ENCODE results near the gene MME. TPM values are rescaled to one million over a fixed set of nuclear protein-coding genes. Genes with fewer than 3 reads are reported as not detected.

Gene MME
- total RNA-seq, 1 experiment from 2014 or later, result 19.5 TPM

DNA sequence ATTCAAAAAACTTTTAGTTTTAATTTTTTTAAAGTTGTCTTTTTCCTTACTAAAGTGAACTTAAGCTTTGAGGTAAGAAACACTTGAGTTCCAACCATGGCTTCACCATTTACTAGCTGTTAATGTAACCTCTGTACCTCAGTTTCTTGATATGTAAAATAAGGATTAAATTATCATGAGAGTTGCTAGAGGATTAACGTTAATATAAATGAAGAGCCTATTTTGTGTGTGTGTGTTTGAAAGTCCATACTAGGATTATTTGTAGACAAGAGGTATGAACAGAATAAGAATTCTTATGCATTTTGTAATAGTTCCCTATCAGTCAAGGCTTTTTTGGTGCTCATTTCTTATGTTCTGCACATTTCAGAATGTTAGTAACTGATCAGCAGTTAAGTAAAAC, 93.7 kb downstream of the MME start:
- DNase-seq (ENCODE audit: low read depth, low spot score), result no peak
- in situ Hi-C loops (cut with HindIII; ENCODE audit: low pct_unique_long_range_greater_than_20kb, low sequenced_read_pairs), result no loop called here

DNA sequence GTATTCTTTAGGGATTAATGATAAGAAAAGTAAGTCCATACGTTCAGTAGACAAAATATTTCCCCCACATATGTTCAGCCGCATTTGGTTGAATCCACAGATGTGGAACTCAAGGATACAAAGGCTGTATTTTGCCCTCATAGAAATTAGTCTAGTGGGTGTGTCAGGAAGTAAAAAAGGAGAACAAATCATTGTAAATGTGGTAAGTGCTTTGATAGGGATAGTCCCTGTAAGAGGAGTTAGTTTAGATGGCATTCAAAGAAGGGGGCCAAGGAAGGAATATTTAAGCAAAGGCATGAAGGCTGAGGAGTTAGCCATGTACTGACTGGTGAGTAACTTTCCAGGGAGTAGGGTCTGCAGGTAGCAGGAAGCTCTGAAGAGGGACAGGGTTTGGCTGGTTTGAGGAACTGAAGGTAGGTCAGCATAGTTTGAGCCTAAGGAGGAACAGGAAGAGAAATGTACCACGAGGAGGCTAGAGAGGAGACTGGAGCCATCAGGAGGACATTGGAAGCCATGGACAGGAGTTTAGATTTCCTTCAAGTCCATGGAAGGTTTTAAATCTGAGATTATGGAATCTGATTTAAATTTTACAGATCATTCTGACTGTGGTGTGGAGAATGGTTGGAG, 98.8 kb downstream of the MME start:
- no peak for DNase-seq (ENCODE audit: low read depth, low spot score)
- in situ Hi-C loops (cut with HindIII; ENCODE audit: low pct_unique_long_range_greater_than_20kb, low sequenced_read_pairs), result no loop called here

DNA sequence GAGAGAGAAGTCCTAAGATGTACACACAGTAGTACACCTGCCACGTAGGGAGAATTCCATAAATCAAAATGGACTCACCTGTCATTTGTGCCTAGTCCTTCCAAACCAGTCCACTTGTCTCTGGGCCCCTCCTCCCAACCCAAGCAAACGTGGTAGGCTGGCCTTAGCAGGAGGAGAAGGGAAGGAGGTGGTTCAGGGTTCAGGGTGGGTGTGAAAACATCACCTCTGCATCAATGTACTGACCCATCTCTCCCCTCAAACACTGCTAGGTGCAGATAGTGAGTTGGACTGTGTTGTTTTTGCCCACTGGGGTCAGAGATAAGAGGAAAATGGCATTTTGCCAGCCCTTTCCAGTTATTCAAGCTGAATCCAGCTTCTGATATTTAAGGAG, 99.3 kb downstream of the MME start:
- in situ Hi-C loops (cut with HindIII; ENCODE audit: low pct_unique_long_range_greater_than_20kb, low sequenced_read_pairs), result no loop called here

DNA sequence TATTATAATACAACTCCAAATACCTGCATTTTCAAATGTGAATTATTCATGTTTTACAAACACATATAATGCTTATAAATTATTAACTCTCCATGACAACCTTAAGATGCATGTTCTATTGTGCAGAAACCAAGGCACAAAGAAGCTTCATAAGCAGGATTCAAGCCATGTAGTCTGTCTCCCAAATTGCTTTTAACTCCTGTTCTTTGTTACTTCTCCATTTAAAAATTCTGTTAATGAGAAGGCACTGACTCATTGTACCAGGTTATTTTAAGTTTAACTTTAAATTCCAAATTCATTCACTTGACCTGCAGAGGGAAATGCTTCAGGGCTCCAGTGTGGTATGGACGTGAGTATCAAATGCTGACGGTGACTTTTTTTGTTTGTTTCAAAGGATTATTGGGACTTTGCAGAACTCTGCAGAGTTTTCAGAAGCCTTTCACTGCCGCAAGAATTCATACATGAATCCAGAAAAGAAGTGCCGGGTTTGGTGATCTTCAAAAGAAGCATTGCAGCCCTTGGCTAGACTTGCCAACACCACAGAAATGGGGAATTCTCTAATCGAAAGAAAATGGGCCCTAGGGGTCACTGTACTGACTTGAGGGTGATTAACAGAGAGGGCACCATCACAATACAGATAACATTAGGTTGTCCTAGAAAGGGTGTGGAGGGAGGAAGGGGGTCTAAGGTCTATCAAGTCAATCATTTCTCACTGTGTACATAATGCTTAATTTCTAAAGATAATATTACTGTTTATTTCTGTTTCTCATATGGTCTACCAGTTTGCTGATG, 100.0 kb downstream of the MME start:
- in situ Hi-C loops (cut with HindIII; ENCODE audit: low pct_unique_long_range_greater_than_20kb, low sequenced_read_pairs), result no loop called here
- DNase-seq (ENCODE audit: low read depth, low spot score), result no peak

More for the DNA sequence above, 99.3 kb downstream of the MME start:
- DNase-seq (ENCODE audit: low read depth, low spot score), result no peak

DNA sequence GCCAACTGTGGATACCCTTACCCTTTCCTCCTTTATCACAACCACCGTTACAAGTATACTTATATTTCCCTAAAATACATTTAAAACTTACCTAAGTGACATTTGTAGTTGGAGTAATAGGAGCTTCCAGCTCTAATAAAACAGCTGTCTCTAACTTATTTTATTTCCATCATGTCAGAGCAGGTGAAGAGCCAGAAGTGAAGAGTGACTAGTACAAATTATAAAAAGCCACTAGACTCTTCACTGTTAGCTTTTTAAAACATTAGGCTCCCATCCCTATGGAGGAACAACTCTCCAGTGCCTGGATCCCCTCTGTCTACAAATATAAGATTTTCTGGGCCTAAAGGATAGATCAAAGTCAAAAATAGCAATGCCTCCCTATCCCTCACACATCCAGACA, 102.3 kb downstream of the MME start:
- no peak for DNase-seq (ENCODE audit: low read depth, low spot score)
- in situ Hi-C loops (cut with HindIII; ENCODE audit: low pct_unique_long_range_greater_than_20kb, low sequenced_read_pairs), result no loop called here

DNA sequence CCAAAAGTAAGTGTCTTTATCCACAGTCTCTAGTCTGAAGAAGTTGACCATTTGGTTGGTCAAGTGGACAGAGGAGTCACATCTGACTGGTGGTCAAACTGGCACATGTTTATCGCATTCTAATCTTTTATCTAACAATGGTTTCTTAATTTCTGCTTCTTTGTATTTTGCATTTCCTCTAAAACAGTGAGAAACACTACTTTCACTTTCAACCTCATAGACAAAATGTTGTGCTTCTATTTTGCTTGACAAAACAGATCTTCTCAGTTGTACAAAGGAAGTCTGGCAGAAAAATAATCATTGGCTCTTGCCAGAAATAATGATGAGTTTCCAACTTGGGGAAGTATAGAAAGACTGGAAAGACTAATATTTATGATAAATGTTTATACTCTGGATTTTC, 103.9 kb downstream of the MME start:
- in situ Hi-C loops (cut with HindIII; ENCODE audit: low pct_unique_long_range_greater_than_20kb, low sequenced_read_pairs), result no loop called here
- no peak for DNase-seq (ENCODE audit: low read depth, low spot score)

DNA sequence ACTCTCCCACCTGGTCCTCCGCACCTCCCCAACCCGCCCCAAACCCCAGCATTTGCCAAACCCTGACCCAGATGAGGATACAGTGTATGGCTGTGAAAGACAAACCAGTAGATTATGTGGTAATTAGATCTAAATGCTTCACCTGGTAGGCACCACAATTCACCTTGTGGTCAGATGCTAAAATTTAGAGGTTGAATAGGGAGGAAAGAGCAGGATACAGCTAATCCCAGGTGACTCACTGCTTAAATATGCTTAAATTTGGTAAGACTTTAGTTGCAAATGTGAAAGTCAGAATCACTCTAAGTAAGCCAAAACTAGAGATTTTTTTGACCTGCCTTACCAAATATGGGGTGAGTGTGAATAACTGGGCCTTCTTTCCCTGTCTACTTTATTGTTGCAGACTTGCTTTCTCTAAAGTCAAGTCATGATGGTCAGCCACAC, 105.5 kb downstream of the MME start:
- DNase-seq (ENCODE audit: low read depth, low spot score), result no peak
- in situ Hi-C loops (cut with HindIII; ENCODE audit: low pct_unique_long_range_greater_than_20kb, low sequenced_read_pairs), result no loop called here

DNA sequence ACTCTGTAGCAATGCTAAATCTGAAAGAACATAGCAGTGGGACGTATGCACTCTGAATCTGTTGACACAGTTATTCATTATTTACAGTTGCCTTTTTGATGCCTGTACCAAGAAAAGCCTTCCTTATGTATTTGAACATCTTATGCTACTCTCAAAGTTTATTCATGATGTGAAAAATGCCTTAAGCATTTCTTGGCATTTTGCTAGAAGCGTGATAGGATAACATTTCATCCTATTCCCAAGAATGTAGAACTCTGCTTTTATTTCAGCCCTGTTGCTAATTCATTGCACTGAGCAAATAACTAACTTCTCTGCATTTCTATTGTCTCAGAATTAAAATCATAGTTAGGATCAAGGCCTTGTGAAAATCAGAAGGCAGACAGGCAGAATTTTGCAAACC, 107.9 kb downstream of the MME start:
- DNase-seq (ENCODE audit: low read depth, low spot score), result no peak
- in situ Hi-C loops (cut with HindIII; ENCODE audit: low pct_unique_long_range_greater_than_20kb, low sequenced_read_pairs), result no loop called here

DNA sequence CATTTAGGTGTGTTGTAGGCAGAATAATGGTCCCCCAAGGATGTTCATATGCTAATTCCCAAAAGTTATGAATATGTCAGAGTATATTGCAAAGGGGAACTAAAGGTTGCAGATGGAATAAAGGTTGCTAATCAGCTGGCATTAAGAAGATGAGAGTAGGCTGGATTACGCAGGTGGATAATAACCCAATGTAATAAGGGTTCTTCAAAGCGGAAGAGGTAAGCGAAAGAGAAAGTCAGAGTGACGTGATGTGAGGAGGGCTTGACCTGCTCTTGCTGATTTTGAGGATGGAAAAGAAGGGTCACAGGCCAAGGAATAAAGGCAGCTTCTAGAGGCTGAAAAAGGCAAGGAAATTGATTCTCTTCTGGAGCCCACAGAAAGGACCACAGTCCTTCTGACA, 109.4 kb downstream of the MME start:
- no peak for DNase-seq (ENCODE audit: low read depth, low spot score)
- in situ Hi-C loops (cut with HindIII; ENCODE audit: low pct_unique_long_range_greater_than_20kb, low sequenced_read_pairs), result no loop called here

DNA sequence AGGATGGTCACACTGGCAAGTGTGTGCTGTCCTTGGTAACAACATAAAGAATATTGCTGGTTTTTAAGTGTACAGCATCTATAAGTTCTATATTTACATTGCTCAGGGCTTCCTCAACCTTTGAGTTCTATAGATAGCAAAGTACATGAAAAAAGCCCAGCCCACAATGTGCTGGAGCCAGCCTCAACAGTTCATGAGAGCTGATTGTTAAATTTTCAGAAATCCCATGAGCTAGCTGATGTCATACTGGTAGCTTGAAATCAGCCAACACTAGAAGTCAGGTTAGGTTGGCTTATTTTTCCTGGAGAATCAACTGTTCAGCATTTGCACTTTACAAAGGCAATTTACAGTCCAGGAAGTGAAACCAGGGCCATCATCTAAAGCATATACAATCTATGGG, 110.6 kb downstream of the MME start:
- DNase-seq (ENCODE audit: low read depth, low spot score), result no peak
- in situ Hi-C loops (cut with HindIII; ENCODE audit: low pct_unique_long_range_greater_than_20kb, low sequenced_read_pairs), result no loop called here

DNA sequence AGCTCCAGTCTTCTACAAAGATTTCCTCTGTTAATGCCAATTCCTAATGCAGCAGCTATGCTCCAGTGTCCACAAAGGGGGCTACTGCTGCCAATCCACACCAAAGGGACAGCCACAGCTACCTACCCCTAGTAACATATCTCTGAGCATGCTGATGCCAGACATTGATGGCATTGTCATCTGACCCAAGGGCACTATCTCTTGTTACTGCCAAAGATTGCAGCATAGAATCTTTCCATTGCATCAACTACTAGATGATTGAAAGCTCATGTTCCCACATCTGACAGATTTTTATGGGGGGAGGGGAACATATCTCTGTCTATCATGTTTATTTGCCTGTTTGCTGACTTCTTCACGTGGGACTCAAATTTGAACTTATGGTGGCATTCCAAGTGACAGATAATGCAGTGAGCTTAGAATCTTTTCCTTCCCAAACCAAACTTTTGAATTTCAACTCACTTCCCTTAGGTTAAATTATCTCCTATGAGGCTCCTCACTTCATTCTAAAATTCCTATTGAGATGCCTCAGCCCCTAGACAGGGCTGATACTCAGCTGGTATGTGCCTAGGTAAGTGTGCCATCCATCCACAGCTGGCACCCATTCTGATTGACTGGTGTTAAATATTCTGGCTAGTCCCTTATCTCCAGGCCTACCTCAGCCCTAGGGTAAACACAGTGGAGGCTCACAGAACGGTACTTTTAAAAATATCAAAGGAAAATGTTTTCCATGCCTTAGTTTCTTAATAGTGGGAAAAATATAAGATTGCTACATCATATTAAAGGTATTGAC, 113.0 kb downstream of the MME start:
- in situ Hi-C loops (cut with HindIII; ENCODE audit: low pct_unique_long_range_greater_than_20kb, low sequenced_read_pairs), result no loop called here
- DNase-seq (ENCODE audit: low read depth, low spot score), result no peak

DNA sequence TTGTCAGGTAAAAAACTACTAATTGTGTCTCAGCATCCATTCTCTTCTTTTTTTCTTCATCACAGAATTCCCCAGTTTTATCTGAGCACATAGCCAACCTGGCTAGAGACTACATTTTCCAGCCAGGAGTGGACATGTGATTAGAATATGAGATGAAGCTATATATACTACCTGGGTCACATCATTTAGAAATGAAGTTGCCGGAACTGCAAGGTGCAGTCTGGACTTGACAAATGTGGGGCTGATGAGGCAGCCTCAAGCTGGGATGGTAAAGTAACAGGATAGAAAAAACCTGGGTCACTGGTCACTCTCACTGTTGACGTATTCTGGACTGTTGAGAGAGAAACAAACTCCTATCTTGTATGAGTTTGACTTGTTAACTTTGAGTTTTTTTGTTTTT, 113.7 kb downstream of the MME start:
- no peak for DNase-seq (ENCODE audit: low read depth, low spot score)
- in situ Hi-C loops (cut with HindIII; ENCODE audit: low pct_unique_long_range_greater_than_20kb, low sequenced_read_pairs), result no loop called here

DNA sequence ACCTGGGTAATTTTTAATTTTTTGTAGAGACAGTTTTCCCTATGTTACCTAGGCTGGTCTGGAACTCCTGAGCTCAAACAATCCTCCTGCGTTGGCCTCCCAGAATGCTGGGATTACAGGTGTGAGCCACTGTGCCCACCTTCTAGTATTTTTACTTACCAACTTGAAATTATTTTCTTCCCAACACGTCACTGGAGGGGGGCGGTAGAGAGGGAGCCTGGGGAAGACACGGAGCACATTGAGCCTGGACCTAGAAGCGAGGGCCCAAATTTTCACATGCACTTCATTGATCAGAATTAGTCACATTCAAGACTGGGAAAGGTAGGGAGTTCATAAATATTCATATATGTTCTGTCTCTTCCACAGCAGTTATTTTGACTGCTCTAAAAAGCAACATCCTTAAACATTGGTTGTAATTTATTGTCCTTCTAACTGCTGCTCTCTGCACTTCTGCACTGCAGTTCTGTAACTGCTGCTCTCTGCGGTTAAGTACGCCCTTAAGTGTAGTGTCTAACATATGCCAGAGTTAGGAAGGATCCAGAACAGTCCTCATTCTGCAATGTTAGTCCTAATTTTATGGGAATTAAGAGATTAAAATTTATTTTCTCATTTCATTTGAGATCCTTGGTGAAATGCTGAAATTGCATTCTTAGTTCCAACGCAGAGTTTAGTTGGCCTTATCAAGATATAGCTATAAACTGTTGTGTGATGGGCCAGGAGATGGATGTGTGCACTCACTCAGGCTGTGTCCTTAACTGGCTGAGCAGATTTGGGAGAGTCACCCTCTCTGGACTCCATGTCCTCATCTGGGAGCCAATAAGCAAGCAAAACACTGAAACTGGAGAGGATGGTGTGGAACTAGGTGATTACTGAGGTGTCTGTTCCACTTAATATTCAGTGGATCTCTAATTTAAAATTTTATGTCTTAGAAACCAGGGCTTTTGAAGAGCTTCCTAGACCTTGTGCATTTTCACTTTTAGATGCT, 115.1 kb downstream of the MME start:
- DNase-seq (ENCODE audit: low read depth, low spot score), result no peak
- in situ Hi-C loops (cut with HindIII; ENCODE audit: low pct_unique_long_range_greater_than_20kb, low sequenced_read_pairs), result no loop called here

DNA sequence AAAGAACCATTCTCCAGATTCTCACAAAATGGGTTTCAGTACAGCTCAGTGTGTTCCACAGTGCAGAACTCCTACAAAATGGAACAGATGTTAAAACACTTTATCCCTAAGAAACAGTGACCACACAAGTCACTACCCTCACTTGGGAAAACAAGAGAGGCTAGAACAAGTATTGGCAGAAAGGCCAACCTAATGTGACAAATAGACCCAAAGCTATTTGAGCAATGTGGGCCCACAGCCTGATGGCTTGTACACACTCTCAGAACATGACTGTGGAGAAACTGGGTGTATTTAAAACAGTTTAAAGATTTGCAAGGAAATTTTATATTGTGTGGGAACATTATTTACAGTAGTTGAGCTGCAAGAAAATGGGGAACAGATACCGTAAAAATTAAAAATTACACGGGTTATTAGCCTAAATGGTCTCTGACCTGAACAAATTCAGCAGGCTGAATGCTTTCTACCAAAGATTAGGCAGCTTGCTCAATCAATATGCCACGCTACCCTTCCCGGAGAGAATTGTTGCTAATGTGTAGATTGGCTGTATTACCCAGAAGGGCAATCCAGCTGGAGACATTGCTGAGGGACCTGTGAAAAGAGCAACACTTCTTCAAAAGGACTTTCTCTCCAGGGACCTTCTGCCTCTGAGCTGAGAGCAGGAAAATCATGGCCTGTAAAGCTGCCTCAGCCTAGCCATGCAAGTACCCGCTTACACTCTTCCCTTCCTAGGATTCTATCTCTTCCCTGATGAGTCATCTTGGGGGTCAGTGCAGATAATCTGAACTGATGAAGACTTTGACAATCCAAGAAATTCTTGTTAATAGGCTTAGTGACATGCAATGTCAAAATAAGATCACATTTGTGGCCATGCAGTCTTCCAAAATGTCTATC, 116.3 kb downstream of the MME start:
- no peak for DNase-seq (ENCODE audit: low read depth, low spot score)
- in situ Hi-C loops (cut with HindIII; ENCODE audit: low pct_unique_long_range_greater_than_20kb, low sequenced_read_pairs), result no loop called here

DNA sequence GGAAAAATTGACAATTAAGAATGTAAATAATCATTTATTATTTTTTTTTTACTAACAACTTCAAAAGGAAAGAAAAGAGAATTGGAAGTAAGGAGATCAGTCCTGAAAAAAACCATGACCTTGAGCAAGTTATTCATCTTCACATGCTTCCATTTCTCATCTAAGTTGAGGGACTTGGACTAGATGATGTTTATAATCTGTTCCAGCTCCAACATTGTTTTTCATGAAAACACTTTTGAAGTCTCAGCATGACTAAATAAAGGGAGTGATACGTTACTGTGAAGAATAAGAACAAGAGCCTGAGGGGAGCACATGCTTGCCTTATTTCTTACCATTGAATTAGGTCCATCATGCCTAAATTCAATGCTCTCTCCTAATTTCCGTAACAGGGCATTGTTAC, 117.7 kb downstream of the MME start:
- in situ Hi-C loops (cut with HindIII; ENCODE audit: low pct_unique_long_range_greater_than_20kb, low sequenced_read_pairs), result no loop called here
- no peak for DNase-seq (ENCODE audit: low read depth, low spot score)

DNA sequence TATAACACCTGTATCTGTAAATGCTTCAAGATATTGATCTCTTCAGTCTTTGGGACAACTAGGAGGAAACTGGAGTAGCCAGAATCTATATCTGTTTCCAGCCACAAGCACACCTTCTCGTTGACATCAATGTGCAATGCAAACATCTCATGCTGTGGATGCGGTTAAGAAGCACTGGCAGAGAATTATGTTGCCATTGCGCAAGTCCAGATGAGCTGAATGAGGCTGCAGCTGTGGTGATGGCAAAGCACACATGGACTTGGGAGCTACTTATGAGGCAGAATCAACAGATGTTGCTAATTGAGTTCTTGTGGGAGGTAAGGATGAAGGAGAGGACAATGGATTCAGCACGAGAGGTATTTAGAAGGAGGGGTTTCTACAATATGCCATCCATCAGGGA, 122.5 kb downstream of the MME start:
- in situ Hi-C loops (cut with HindIII; ENCODE audit: low pct_unique_long_range_greater_than_20kb, low sequenced_read_pairs), result no loop called here
- DNase-seq (ENCODE audit: low read depth, low spot score), result no peak

DNA sequence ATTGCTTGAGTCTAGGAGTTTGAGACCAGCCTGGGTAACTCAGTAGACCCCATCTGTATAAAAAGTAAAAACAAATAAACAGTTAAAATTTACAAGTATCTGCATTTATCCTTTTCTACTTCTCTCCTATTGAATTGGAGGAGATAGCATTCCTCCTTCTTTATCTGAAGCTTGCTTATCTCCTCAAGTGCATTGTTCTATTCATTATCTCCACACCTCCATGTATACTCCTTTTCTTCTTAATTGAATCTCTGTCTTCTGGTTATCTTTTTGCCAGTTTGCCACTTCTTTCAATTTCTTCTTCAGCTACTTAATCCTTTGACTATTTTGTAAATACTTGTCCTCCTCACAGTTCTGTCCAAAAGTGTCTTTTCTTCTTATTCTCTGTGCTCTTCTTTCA, 124.7 kb downstream of the MME start:
- in situ Hi-C loops (cut with HindIII; ENCODE audit: low pct_unique_long_range_greater_than_20kb, low sequenced_read_pairs), result no loop called here
- no peak for DNase-seq (ENCODE audit: low read depth, low spot score)
